Frontal cortex (tissue), 4 donors: ENCODE results near the gene DDB1. TPM values are rescaled to one million over a fixed set of nuclear protein-coding genes. Genes with fewer than 3 reads are reported as not detected.

Source experiments
- DNase-seq, 2 donors: peaks; one replicate each; pipeline ENCODE4 v3.0.0; 2012; ENCODE audit warnings: low spot score in 2 of 2
- FAIRE-seq: peaks from 2 replicates; lab custom pipeline; 2012; peaks lifted over from hg19 to GRCh38; lab: Jason Lieb, UNC
- total RNA-seq: library from RNA; depleted of rRNA; stranded (reverse); fragments of >200 nt; gene quantifications from one replicate; pipeline ENCODE4 v1.2.3, GENCODE V29; 2014
- donor health status: control.
- donor health status: control.
- donor health status: control.

The DDB1 gene
- total RNA-seq, 1 donor from 2014 or later = 223 TPM

DNA sequence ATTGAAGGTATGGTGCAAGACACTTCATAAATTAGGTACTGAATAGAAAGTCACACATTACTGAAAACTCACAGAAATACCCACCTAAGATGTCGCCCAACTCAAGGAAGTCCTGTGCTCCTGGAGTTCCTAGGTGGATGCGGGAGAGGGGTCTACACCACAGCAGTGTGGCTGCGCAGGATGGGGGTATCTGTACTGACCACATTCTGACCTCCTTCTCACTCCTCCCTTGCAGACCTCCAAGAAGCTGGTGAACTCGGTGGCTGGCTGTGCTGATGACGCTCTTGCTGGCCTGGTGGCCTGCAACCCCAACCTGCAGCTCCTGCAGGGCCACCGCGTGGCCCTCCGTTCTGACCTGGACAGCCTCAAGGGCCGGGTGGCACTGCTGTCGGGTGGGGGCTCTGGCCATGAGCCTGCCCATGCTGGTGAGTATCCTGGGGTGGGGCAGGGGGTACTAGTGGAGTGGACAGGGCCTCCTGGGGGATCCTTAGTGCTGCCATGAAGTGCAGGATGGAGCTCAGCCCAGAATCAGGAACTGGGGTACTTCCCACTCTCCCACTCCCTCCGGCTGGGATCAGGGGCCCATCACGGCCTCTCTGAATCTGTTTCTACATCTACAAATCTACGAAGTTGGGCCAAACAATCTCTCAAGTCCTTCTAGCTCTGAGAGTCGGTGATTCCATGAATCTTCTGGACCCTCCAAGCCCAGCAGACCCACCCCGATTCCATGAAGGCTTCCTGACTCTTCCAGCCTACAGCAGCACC is 5.0 kb upstream of the DDB1 start:
- FAIRE-seq = no peak
- no peak for DNase-seq

DNA sequence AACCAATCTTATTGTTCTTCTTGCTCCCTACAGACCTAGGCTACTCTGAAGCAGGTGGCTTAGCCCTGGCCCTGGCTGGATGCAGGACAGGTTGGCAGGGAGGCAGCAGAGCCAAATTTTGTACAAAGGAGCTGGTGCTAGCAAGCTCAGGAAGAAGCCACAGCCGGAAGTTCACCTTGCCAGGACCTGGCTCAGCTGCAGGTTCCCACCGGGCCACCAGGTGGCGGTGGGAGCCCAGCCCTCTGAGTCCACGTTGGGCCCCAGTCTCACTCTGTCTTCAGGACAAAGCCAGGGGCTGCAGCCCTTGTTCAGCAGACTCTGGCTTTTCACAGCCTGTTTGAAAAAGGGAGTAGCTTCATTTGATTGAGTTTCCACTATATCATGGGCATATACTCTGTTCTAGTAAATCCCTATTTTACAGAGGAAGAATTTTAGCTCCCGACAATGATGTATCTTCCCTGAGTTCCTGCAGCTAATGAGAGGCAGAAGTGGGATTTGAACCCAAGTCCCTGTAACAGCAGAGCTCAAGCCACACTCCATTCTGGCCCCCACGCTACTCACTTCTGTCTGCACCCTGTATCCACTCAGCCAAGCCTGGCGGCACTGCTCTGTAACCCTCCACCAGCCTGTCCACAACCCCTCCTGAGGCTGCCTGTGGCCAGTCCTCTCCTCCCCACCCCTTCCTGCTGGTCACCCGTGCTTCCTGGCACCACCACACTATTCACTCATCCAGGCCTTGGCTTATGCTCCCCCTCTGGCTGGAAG is 3.4 kb upstream of the DDB1 start:
- peak; percentile 62 to 84 for DNase-seq
- no peak for FAIRE-seq

GRCh38 chr11:61335355-61335710 is 2.4 kb upstream of the DDB1 start:
- FAIRE-seq = no peak

DNA sequence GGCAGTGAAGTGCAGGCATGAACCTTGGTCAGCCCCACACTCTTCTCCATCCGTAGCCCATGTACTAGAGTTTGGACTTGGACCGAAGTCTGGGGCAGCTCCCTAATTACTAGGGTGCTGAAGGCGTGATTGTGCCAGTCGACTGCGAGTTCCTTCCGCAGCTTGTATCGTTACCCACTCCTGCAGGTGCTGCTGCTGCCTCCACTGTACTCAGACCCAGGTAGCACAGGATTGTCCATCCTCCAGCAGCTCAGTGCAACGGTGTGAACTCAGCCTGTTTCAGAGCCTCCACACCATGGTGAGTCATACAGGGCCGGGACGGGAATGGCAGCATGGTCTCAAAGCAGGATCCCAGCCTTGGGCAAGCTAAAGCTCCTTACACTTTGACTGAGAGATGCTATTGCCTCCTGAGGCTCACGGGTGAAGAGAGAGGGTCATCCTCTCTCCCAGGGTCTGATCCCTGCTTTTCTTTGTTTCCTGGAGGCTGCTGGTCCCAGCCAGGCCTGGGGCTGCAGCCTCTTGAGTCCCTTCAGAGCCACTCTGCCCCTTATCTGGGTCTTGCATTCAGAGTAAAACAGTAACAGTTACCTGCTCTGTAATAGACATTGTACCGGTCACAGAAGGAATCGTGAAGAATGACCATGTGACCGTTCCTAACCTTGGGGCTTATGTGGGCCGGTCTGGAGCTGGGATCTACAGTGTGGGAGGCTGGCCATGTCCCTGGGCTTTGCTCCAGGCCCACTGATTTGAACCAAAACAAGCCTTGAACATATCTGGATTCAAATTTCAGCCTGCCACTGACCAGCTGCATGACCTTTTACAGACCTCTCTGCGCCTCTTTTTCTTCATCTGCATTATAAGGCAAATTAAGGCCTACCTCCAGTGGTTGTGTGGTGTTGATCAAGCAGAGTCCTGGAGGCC is 1.8 kb upstream of the DDB1 start:
- DNase-seq (no peak), FAIRE-seq (no peak)

More at GRCh38 chr11:61335355-61335710, 2.4 kb upstream of the DDB1 start:
- no peak for DNase-seq

DNA sequence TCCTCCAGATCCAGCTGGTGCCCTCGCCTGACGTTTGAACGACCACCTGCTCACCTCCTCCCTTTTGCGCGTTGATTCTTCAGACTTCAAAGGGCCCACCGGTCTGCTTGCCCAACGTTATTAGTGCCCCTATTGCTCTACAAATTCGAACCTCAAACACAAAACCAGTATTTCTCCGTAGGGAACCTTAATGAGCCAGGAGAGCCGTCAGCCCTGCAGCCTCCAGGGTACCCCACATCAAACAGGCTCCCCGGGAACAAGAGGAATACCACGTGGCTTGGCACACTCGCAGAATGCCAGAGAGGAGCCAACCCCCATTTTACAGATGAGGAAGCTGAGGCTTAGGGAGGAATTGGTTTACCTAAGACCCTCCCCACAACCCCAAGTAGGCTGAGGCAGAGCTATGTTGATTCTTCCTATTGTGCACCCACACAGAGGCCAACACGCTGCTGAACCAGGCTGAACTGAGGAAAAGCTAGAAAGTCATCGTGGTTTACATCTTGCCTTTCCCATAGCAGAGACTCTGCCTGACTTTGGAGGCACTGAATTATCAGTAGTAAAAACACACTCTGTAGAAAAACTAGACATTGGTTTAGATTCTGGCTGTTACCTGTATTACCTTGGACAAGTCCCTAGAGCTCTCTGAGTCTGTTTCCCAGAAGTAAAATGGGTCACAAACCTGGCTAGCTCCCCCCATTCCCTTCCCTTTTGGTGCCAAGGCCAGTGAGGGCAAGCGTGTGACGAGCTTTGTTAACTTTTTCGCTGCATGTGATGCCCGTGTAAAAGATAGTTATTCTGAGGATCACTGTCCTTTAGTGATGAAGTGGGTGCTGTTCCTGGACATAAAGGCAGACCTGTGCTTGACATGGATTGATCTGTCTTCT is 887 bp upstream of the DDB1 start:
- DNase-seq (no peak), FAIRE-seq (no peak)

DNA sequence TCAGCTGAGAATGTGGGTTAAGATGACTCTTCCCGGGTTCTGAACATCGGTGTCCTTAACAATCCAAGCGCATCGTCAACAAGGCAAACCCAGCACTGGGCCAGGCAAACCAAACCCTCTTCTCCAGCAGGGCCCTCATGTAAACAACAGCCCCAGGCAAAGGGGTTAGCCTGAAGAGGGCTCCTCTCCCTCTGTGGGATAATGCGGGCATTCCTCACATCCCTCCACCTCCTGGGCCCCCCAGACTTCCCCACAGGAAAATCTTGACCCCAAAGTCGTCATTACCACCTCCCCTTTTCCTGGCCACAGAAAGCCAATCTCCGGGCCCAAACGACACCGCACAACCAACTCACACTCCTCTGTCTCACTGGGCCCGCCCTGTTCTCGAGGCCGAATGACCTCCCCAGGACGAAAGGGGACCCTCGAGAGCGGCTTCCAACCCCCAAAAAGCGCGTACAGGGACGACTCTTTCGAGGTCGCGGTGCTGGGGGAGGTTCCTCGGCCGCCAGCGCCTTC is 566 bp downstream of the DDB1 start:
- DNase-seq = peak in 1 of 2 donors; percentile 40
- no peak for FAIRE-seq

- FAIRE-seq (no peak), DNase-seq (no peak)
Measured at GRCh38 chr11:61331651-61332050, 1.3 kb downstream of the DDB1 start.

DNA sequence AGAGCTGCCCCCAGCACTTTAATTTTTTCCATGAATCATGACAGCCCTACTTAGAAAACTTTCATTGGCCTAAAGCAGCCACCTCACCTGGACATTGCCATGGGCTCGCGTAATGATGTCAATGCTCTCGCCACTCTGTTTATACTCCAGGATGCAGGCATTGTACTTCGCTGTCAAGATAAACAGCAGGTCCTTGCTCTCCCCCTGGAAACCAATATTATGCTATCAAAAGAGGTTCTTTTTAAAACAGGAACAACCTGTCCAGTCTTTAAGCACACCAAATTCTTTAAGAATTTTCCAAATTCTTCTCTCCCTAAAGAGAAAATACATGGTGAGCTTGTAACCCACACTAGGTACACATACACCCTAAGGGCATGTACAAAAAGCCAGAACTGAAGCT is 3.0 kb downstream of the DDB1 start:
- no peak for FAIRE-seq
- DNase-seq = no peak

- FAIRE-seq (no peak), DNase-seq (no peak)
Measured at GRCh38 chr11:61328351-61328750, 4.6 kb downstream of the DDB1 start.

DNA sequence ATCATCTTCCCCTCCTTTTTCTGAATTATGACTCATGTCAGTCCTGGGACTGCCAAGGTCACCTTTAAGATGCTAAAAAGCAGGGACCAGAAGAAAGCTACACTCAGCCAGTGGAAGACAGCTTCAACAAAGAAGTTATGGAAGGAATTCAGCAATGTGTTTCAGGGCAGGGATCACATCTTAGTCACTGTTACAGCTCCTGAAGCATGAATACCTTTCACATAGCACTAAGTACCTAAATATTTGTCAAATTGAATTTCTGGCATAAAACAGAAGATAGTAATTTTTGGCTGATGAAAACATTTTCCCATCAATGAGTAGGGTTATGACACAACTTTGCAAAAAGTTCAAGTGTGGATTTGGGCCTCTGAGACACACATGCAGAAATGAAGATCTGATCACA is 5.2 kb downstream of the DDB1 start:
- FAIRE-seq = no peak
- no peak for DNase-seq

DNA sequence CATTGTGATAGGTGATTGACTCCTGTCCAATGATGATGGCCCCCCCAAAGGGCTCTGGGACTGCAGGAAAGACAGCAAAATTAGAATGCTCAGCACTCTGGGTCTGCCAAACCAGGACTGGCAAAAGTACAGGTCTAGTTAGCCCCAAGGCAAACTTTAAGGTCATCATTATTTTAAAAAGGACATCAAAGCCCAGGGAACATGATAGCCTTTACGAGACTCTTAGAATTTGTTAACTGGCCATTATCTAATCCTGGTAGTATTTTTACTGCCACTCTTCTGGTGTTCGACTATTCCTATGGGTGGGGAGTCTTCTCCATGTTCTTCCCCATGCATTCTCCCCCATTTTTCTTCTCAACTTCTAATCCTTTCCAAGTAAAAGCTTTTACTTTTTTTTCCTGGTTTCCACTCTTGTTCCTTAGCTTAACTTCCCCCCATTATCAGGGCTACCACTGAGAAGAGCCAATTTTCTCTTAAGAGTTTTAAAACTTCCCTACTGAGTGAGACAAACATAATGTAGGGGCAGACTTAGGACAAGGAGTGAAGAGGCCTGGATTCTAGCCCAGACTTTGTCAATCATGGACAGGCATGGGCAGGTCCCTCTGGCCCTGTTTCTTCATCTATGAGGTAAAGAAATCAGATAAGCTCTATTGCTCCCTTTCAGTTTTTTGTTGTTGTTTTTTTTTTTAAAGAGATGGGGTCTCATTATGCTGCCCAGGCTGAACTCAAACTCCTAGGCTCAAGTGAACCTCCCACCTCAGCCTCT is 7.1 kb downstream of the DDB1 start:
- FAIRE-seq = no peak
- DNase-seq = no peak

- no peak for DNase-seq
Measured at GRCh38 chr11:61315260-61315659, 17.6 kb downstream of the DDB1 start.

GRCh38 chr11:61310749-61311148 is 22.2 kb downstream of the DDB1 start:
- DNase-seq (no peak), FAIRE-seq (no peak)

More at GRCh38 chr11:61315260-61315659, 17.6 kb downstream of the DDB1 start:
- no peak for FAIRE-seq

DNA sequence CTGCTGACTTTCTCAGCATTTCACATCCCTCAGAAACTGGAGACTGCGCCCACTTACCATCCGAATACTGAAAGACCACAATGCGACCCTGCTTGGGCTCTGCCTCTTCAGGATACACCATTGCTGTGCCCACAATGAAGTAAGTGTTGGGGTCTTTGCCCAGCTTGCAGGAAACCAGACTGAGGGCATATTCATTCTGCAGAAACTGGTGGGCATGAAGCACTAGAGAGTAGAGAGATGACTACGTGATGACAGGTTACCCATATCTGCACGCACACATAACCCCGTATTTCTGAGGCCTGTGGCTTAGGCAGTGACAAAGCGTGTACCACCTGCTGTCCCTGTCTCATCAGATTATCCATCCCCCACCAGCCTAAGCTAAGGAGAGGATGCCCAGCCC is 23.2 kb downstream of the DDB1 start:
- no peak for FAIRE-seq
- no peak for DNase-seq

- FAIRE-seq (no peak), DNase-seq (no peak)
Measured at GRCh38 chr11:61309141-61309540, 23.8 kb downstream of the DDB1 start.

DNA sequence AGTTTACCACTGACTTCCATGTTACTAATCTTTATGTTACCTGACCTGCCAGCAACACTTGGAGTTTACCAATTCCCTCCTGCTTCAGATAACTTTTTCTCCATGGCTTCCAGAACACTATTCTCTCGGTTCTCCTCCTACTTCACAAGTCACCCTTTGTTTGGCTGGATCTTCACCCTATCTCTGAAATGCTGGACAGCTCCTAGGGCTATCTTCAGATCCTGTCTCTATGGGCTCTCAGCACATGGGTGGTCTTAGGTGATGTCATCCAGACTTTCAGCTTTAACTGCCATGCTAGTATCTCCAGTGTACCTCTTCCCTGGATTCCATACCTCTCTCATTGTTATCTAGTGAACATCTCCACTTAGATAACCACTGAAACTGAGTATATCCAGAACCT is 25.6 kb downstream of the DDB1 start:
- FAIRE-seq (no peak), DNase-seq (no peak)

GRCh38 chr11:61306221-61306620 is 26.7 kb downstream of the DDB1 start:
- no peak for DNase-seq
- FAIRE-seq = no peak

DNA sequence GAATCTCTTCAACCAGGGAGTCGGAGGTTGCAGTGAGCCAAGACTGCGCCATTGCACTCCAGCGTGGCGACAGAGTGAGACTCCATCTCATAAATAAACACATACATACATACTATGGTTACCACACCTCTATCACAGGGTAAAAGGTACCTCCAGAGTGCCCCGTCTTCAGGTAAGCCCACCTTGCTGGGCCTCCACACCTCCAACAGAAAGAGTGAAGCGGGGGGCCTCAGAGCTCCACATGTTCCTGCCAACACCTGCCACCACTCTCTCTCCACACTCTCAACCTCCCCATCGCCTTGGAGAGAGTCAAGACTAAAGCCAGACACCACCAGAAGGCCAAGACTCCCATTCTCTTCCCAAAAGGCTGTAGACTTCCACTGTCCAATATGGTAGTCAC is 27.5 kb downstream of the DDB1 start:
- no peak for DNase-seq
- FAIRE-seq = no peak

- DNase-seq = no peak
- FAIRE-seq = no peak
Measured at GRCh38 chr11:61303725-61304124, 29.2 kb downstream of the DDB1 start.
